ENCODE data around the gene C14orf132. TPM values are rescaled to one million over a fixed set of nuclear protein-coding genes. Genes with fewer than 3 reads are reported as not detected.

C14orf132 gene
- total RNA-seq, 1 donor from 2014 or later, result 552 TPM

- Mint-ChIP-seq H3K27ac (ENCODE audit: unreplicated experiment) (peak overlapping the region; percentile 66), H3K4me1 (ENCODE audit: low read depth, unreplicated experiment) (peaks cover 77% of the 10 kb centered on the region), H3K9me3 (ENCODE audit: unreplicated experiment) (peaks cover 41% of the 10 kb centered on the region), H3K27me3 (ENCODE audit: unreplicated experiment) (peaks cover 26% of the 10 kb centered on the region), H3K36me3 (ENCODE audit: unreplicated experiment) (peaks cover 23% of the 10 kb centered on the region), H3K4me3 (ENCODE audit: unreplicated experiment) (no peak overlapping the region)
- TF ChIP-seq CTCF (IDR thresholded peaks at IDR 0.05; ENCODE audit: partially characterized antibody, unreplicated experiment), result no peak
- DNase-seq, result peak; percentile 10
These were observed 46.2 kb downstream of the C14orf132 start for GRCh38 chr14:96085369-96085768.

GRCh38 chr14:96086032-96086431, 46.9 kb downstream of the C14orf132 start:
- Mint-ChIP-seq H3K36me3 (ENCODE audit: unreplicated experiment) (peaks cover 19% of the 10 kb centered on the region), H3K27me3 (ENCODE audit: unreplicated experiment) (peaks cover 32% of the 10 kb centered on the region), H3K27ac (ENCODE audit: unreplicated experiment) (peak overlapping the region; percentile 66), H3K4me1 (ENCODE audit: low read depth, unreplicated experiment) (peaks cover 76% of the 10 kb centered on the region), H3K4me3 (ENCODE audit: unreplicated experiment) (no peak overlapping the region), H3K9me3 (ENCODE audit: unreplicated experiment) (peaks cover 44% of the 10 kb centered on the region)
- TF ChIP-seq CTCF (IDR thresholded peaks at IDR 0.05; ENCODE audit: partially characterized antibody, unreplicated experiment), result no peak
- peak; percentile 9 for DNase-seq

GRCh38 chr14:96086574-96087077, 47.5 kb downstream of the C14orf132 start:
- peaks cover 18% of the 10 kb centered on the region for H3K36me3 Mint-ChIP-seq (ENCODE audit: unreplicated experiment)
- H3K4me3 Mint-ChIP-seq (ENCODE audit: unreplicated experiment), result no peak overlapping the region
- H3K4me1 Mint-ChIP-seq (ENCODE audit: low read depth, unreplicated experiment), result peaks cover 76% of the 10 kb centered on the region
- no peak for TF ChIP-seq CTCF (IDR thresholded peaks at IDR 0.05; ENCODE audit: partially characterized antibody, unreplicated experiment)
- H3K9me3 Mint-ChIP-seq (ENCODE audit: unreplicated experiment), result peaks cover 44% of the 10 kb centered on the region
- peak; percentile 6 for DNase-seq
- peaks cover 33% of the 10 kb centered on the region for H3K27me3 Mint-ChIP-seq (ENCODE audit: unreplicated experiment)
- H3K27ac Mint-ChIP-seq (ENCODE audit: unreplicated experiment), result peak overlapping the region; percentile 62

GRCh38 chr14:96088074-96088473, 48.9 kb downstream of the C14orf132 start:
- H3K9me3 Mint-ChIP-seq (ENCODE audit: unreplicated experiment), result peaks cover 51% of the 10 kb centered on the region
- H3K4me1 Mint-ChIP-seq (ENCODE audit: low read depth, unreplicated experiment), result peaks cover 78% of the 10 kb centered on the region
- peaks cover 17% of the 10 kb centered on the region for H3K36me3 Mint-ChIP-seq (ENCODE audit: unreplicated experiment)
- DNase-seq, result peak; percentile 23
- peak overlapping the region; percentile 72 for H3K27ac Mint-ChIP-seq (ENCODE audit: unreplicated experiment)
- H3K4me3 Mint-ChIP-seq (ENCODE audit: unreplicated experiment), result peak overlapping the region; percentile 49
- peaks cover 39% of the 10 kb centered on the region for H3K27me3 Mint-ChIP-seq (ENCODE audit: unreplicated experiment)
- no peak for TF ChIP-seq CTCF (IDR thresholded peaks at IDR 0.05; ENCODE audit: partially characterized antibody, unreplicated experiment)

GRCh38 chr14:96088481-96088880, 49.3 kb downstream of the C14orf132 start:
- Mint-ChIP-seq H3K4me1 (ENCODE audit: low read depth, unreplicated experiment) (peaks cover 78% of the 10 kb centered on the region), H3K36me3 (ENCODE audit: unreplicated experiment) (peaks cover 13% of the 10 kb centered on the region), H3K9me3 (ENCODE audit: unreplicated experiment) (peaks cover 49% of the 10 kb centered on the region), H3K27me3 (ENCODE audit: unreplicated experiment) (peaks cover 39% of the 10 kb centered on the region), H3K4me3 (ENCODE audit: unreplicated experiment) (peak overlapping the region; percentile 49), H3K27ac (ENCODE audit: unreplicated experiment) (peak overlapping the region; percentile 72)
- TF ChIP-seq CTCF (IDR thresholded peaks at IDR 0.05; ENCODE audit: partially characterized antibody, unreplicated experiment), result no peak
- DNase-seq, result no peak

Measured in glutamatergic neuron (in vitro differentiated cells).